K562 (cell line): Measurements from ENCODE around the gene CCNY. TPM values are rescaled to one million over a fixed set of nuclear protein-coding genes. Genes with fewer than 3 reads are reported as not detected.

Experiments
- ATAC-seq: fragments of 200-7000 bp; cut with Tn5 transposase; 3 replicates; pipeline ENCODE4 v1.9.1; 2020; ENCODE audit warnings: moderate library complexity
- BruUV-seq: library from RNA; stranded (reverse); fragments of 400-500 nt; replicated peaks from 2 replicates; lab custom pipeline; 2021; lab: Mats Ljungman, UMichigan
- CTCF ChIA-PET: fragments of 300-600 bp; formaldehyde crosslinking; extraction: SDS; loops from one replicate; lab custom pipeline; 2021; ENCODE audit warnings: low intra/inter-chr PET ratio; lab: Yijun Ruan, JAX
- POLR2A ChIA-PET: fragments of 300-600, 350-650 bp; sonication (Branson Sonifier 250); formaldehyde crosslinking; extraction: SDS; loops from one replicate; lab custom pipeline; 2021; ENCODE audit warnings: antibody characterized with exemption, inconsistent platforms; lab: Yijun Ruan, JAX
- DNase-seq, 4 experiments: peaks; one replicate each; pipeline versions ENCODE4 v3.0.0 to v3.0.0-alpha.2; 2011 to 2018; ENCODE audit warnings: low spot score in 3 of 4, mixed read lengths in 3 of 4; ENCODE audit errors: extremely low read depth in 1 of 4
- FAIRE-seq: peaks from 2 replicates; lab custom pipeline; 2011; peaks lifted over from hg19 to GRCh38; lab: Jason Lieb, UNC
- H2AFZ ChIP-seq: 2 replicates; pipeline ENCODE4 v1.6.0; 2011; ENCODE audit warnings: low read depth, low read length, control low read depth, inconsistent platforms
- H3K27ac ChIP-seq: fragments of 200-600 bp; 3 replicates; pipeline ENCODE4 v1.8.0; 2011; ENCODE audit warnings: low read depth, mild to moderate bottlenecking, control low read depth, inconsistent platforms, low read length, moderate library complexity, mixed read lengths; ENCODE audit errors: extremely low read depth
- H3K27me3 ChIP-seq, 2 experiments: fragments of 300-600 bp in 1 of 2; 2 replicates in 1 of 2; 3 replicates in 1 of 2; pipeline versions ENCODE4 v1.6.0 to v1.8.0; 2011; ENCODE audit warnings: inconsistent platforms in 2 of 2, low read length in 2 of 2, mild to moderate bottlenecking in 1 of 2, mixed read lengths in 1 of 2, moderate library complexity in 1 of 2; ENCODE audit not compliant: control insufficient read depth in 2 of 2, insufficient read depth in 2 of 2
- H3K36me3 ChIP-seq: fragments of 300-600 bp; 3 replicates; pipeline ENCODE4 v1.8.0; 2011; ENCODE audit warnings: mild to moderate bottlenecking, low read length, inconsistent platforms; ENCODE audit not compliant: control insufficient read depth, insufficient read depth
- H3K4me1 ChIP-seq, 2 experiments: fragments of 200-600 bp in 1 of 2; replicated peaks in 1 of 2; 2 replicates in 1 of 2; 3 replicates in 1 of 2; pipeline versions ENCODE4 v1.5.1 to v1.8.0; 2011; ENCODE audit warnings: inconsistent platforms in 2 of 2, low read length in 2 of 2, mild to moderate bottlenecking in 1 of 2, mixed read lengths in 1 of 2, moderate library complexity in 1 of 2; ENCODE audit not compliant: control insufficient read depth in 2 of 2, insufficient read depth in 2 of 2
- H3K4me2 ChIP-seq: 2 replicates; pipeline ENCODE4 v1.6.1; 2011; ENCODE audit warnings: low read length, control low read depth, inconsistent platforms, mixed read lengths; ENCODE audit not compliant: insufficient read depth
- H3K4me3 ChIP-seq: fragments of 200-600 bp; sonication (generic), shearing (Covaris generic); 2 replicates; pipeline ENCODE4 v1.5.1; 2016; ENCODE audit warnings: control low read depth, inconsistent platforms
- H3K79me2 ChIP-seq: fragments of 200-600 bp; 3 replicates; pipeline ENCODE4 v1.8.0; 2011; ENCODE audit warnings: low read length, inconsistent platforms; ENCODE audit not compliant: control insufficient read depth, insufficient read depth
- H3K9ac ChIP-seq, 2 experiments: 2 replicates each; pipeline versions ENCODE4 v1.6.0 to v1.6.1; 2011; ENCODE audit warnings: low read depth in 2 of 2, low read length in 2 of 2, control low read depth in 1 of 2, inconsistent platforms in 1 of 2, mild to moderate bottlenecking in 1 of 2, mixed read lengths in 1 of 2; ENCODE audit not compliant: insufficient read depth in 1 of 2
- H3K9me1 ChIP-seq: one replicate; pipeline ENCODE4 v1.6.0; 2011; ENCODE audit warnings: inconsistent platforms, mild to moderate bottlenecking, low read length, moderate library complexity; ENCODE audit not compliant: control insufficient read depth, insufficient read depth
- H3K9me3 ChIP-seq: replicated peaks from 2 replicates; pipeline ENCODE4 v1.5.1; 2011; ENCODE audit warnings: low read depth, low read length, inconsistent platforms; ENCODE audit not compliant: control insufficient read depth, insufficient read depth
- H4K20me1 ChIP-seq: replicated peaks from 2 replicates; pipeline ENCODE4 v1.6.1; 2011; ENCODE audit warnings: low read length, inconsistent platforms, mixed read lengths; ENCODE audit not compliant: control insufficient read depth, insufficient read depth
- CBX2 ChIP-seq: fragments of 200-600 bp; sonication (generic); IDR thresholded peaks from one replicate; pipeline ENCODE4 v1.6.1; 2012; ENCODE audit warnings: mild to moderate bottlenecking, low read length, inconsistent platforms; ENCODE audit not compliant: insufficient read depth, poor library complexity, severe bottlenecking
- CBX5 ChIP-seq: IDR thresholded peaks from 2 replicates; pipeline ENCODE4 v1.6.1; 2014; ENCODE audit warnings: low read depth, borderline replicate concordance
- HDAC3 ChIP-seq: fragments of 450-650 bp; IDR thresholded peaks from 2 replicates; pipeline ENCODE4 v1.6.1; 2018; ENCODE audit warnings: borderline replicate concordance, mild to moderate bottlenecking, moderate library complexity; ENCODE audit not compliant: partially characterized antibody
- MEF2A ChIP-seq: IDR thresholded peaks from 2 replicates; pipeline ENCODE4 v1.6.1; 2011; ENCODE audit warnings: low read depth, mild to moderate bottlenecking, low read length, moderate library complexity; ENCODE audit not compliant: control insufficient read depth
- PRPF4 ChIP-seq: fragments of 200-400 bp; formaldehyde crosslinking; IDR thresholded peaks from one replicate; pipeline ENCODE4 v1.6.1; 2017; ENCODE audit warnings: low read length, low read depth, mild to moderate bottlenecking; ENCODE audit not compliant: insufficient read depth, poor library complexity, severe bottlenecking
- RHOXF2B ChIP-seq: fragments of 250-450 bp; sonication (Bioruptor Pico); conservative IDR thresholded peaks from 2 replicates; pipeline ENCODE4 v1.5.1; 2021
- SIN3A ChIP-seq, 2 experiments: fragments of 150-350 bp in 1 of 2; IDR thresholded peaks; 2 replicates each; pipeline ENCODE4 v1.6.1; 2011 to 2016; ENCODE audit warnings: borderline replicate concordance in 2 of 2, low read depth in 2 of 2, low read length in 2 of 2, mild to moderate bottlenecking in 2 of 2, moderate library complexity in 2 of 2; ENCODE audit not compliant: control insufficient read depth in 1 of 2
- XRCC4 ChIP-seq: IDR thresholded peaks from one replicate; pipeline ENCODE4 v1.6.1; 2011; ENCODE audit not compliant: insufficient read depth, insufficient read length; ENCODE audit errors: extremely low read depth
- ZNF436 ChIP-seq: fragments of 250-450, 450-650 bp; sonication (Bioruptor Pico); formaldehyde crosslinking; IDR thresholded peaks from 2 replicates; pipeline ENCODE4 v1.7.0; 2020; ENCODE audit warnings: mild to moderate bottlenecking
- ZNF75A ChIP-seq: fragments of 450-650 bp; formaldehyde crosslinking; IDR thresholded peaks from 2 replicates; pipeline ENCODE4 v1.4.0; 2020; ENCODE audit warnings: mild to moderate bottlenecking
- WGBS: fragments of 100-300 bp; shearing (Covaris generic); methylation state at CpG from one replicate; pipeline ENCODE4 v1.1.6; 2016; ENCODE audit warnings: low coverage, mixed read lengths; ENCODE audit not compliant: insufficient coverage; ENCODE audit errors: missing lambda C conversion rate; 5-methylcytosine and 5-hydroxymethylcytosine counted together
- in situ Hi-C: fragments of 300-500 bp; cut with MboI; formaldehyde crosslinking; loops from 4 replicates; pipeline ENCODE4 v1.15.0; 2018; ENCODE audit warnings: inconsistent platforms, mixed read lengths
- intact Hi-C: fragments of 100-400 bp; cut with micrococcal nuclease; formaldehyde crosslinking; loops from 2 replicates; pipeline ENCODE4 v1.14.2; 2022
- polyA plus RNA-seq, 8 experiments: library from polyadenylated mRNA; depleted of rRNA in 4 of 8; stranded (reverse) in 5 of 8; unstranded in 3 of 8; fragments of >200 nt; fragmentation: Nextera tagmentation in 2 of 8; fragmentation: Illumina TruSeq in 1 of 8; extraction: Ambion mirVana in 2 of 8; extraction: Trizol in 1 of 8; gene quantifications; 2 replicates each; pipeline versions ENCODE4 v1.2.1 to v1.2.3, GENCODE V29; 2011 to 2014; ENCODE audit warnings: inconsistent platforms in 1 of 8, missing spikeins in 1 of 8
- total RNA-seq, 7 experiments: library from RNA; depleted of rRNA in 6 of 7; stranded (reverse); fragments of >200 nt in 6 of 7; fragmentation: Illumina TruSeq in 2 of 7; extraction: Trizol in 2 of 7; gene quantifications; 2 replicates each; pipeline versions ENCODE4 v1.2.1 to v1.2.3, GENCODE V29; 2011 to 2021; ENCODE audit warnings: low replicate concordance in 1 of 7
- TF ChIP-seq, protein P1 (sequence below): fragments of 450-650 bp; IDR thresholded peaks from 2 replicates; pipeline ENCODE4 v1.6.1; 2016; ENCODE audit warnings: low read depth, mild to moderate bottlenecking, moderate library complexity

Gene CCNY
- total and polyA plus RNA-seq, 9 of the 15 experiments (the other 6 are each of a cell fraction or from before 2014, with no cell fraction given): 8.4 to 109 (median 38.6) TPM

DNA sequence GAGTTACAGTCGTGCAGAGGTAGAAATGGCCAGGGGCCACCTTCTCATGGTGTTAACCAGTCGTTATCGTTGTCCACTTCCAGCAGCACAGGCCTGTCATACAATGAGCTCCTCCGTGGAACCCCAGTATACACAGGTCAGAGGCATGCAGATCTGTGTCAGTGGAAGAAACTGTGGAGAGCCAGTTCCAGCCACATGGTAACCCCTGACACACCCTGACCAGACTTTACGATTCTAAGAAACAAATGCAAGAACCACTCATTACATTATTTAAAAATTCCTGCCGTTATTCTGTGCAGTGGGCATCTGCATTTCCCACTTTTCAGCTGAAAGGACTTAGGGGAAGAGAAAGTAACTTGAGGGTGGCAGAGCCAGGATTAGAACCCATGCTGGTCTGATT, 245.3 kb downstream of the CCNY start:
- FAIRE-seq: no peak
- WGBS: 4% methylated on average over 6 of the region's 6 CpGs

DNA sequence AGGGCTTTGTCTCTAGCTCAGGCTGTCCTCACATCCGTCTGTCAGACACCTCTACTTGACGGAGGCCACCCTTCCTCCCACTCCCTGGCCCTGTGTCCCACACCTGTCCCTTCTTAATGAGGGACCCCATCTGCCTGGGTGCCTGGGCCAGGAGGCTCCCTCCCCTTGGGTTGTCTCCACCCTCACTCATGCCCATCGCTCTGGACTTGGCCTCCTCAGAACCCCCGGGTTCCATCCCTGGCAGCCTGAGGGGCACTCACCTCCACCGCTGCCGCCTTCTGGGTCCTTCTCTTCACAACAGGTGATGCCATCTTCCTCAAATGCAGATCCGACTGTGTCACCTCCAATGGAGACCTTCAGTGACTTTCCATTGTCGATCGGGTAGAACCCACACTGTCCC, 248.6 kb downstream of the CCNY start:
- DNase-seq (no peak), ATAC-seq (no peak), FAIRE-seq (no peak)
- TF ChIP-seq ZNF436 (CRISPR knock-in tag) (no peak), MEF2A (no peak), CBX5 (no peak), XRCC4 (no peak), HDAC3 (no peak), RHOXF2B (CRISPR knock-in tag) (no peak), ZNF75A (no peak)
- TF ChIP-seq, protein P1, sequence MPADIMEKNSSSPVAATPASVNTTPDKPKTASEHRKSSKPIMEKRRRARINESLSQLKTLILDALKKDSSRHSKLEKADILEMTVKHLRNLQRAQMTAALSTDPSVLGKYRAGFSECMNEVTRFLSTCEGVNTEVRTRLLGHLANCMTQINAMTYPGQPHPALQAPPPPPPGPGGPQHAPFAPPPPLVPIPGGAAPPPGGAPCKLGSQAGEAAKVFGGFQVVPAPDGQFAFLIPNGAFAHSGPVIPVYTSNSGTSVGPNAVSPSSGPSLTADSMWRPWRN: no peak
- H4K20me1 ChIP-seq: 0 out of 2 replicates have a peak, but pooled peaks cover 5% of the 10 kb centered on the region
- in situ Hi-C loops (no loop called here), intact Hi-C loops (no loop called here)
- 8% methylated on average over 9 of the region's 9 CpGs for WGBS
- no peaks in the 10 kb centered on the region for H3K9me3 ChIP-seq
- peaks cover 32 to 42% of the 10 kb centered on the region in 2 experiments for H3K27me3 ChIP-seq
- H3K27ac ChIP-seq: no peak overlapping the region
- no peaks in the 10 kb centered on the region for H3K79me2 ChIP-seq
- ChIA-PET CTCF (no interaction called here), POLR2A (interaction anchor here (0.9 kb wide), 1 partner anchor 9 kb away, joined by 4 read pairs; no protein-coding TSS in a partner anchor)
- H3K9me1 ChIP-seq: no peaks in the 10 kb centered on the region
- no peaks in the 10 kb centered on the region for H3K4me1 ChIP-seq
- H3K4me3 ChIP-seq: no peak overlapping the region
- no TSS peak for BruUV-seq
- no peak overlapping the region for H3K9ac ChIP-seq
- H3K36me3 ChIP-seq: no peaks in the 10 kb centered on the region
- no peak overlapping the region for H3K4me2 ChIP-seq
- no peak overlapping the region for H2AFZ ChIP-seq

More for the DNA sequence above, 245.3 kb downstream of the CCNY start:
- ATAC-seq: no peak
- H3K4me2 ChIP-seq: no peak overlapping the region
- no peak for TF ChIP-seq SIN3A (IDR thresholded peaks at IDR 0.05; ENCODE audit: borderline replicate concordance in 2 of 2, control insufficient read depth in 1 of 2, low read depth in 2 of 2, low read length in 2 of 2)
- no peak for TF ChIP-seq PRPF4
- TF ChIP-seq CBX2: no peak
- TF ChIP-seq, all 486 proteins: peak for 0
- H3K4me3 ChIP-seq: no peak overlapping the region
- POLR2A ChIA-PET: no interaction called here
- no peak for DNase-seq
- no peak overlapping the region for H3K9ac ChIP-seq
- H3K36me3 ChIP-seq: no peaks in the 10 kb centered on the region
- no peaks in the 10 kb centered on the region for H3K4me1 ChIP-seq
- peaks cover 37 to 45% of the 10 kb centered on the region in 2 experiments for H3K27me3 ChIP-seq
- H3K9me3 ChIP-seq: no peaks in the 10 kb centered on the region
- H3K9me1 ChIP-seq: no peaks in the 10 kb centered on the region
- H2AFZ ChIP-seq: no peak overlapping the region
- no peak overlapping the region for H3K27ac ChIP-seq
- no peaks in the 10 kb centered on the region for H3K79me2 ChIP-seq
- BruUV-seq: no TSS peak
- H4K20me1 ChIP-seq: 0 out of 2 replicates have a peak, but pooled peaks cover 5% of the 10 kb centered on the region
- in situ Hi-C loops: no loop called here
- CTCF ChIA-PET: no interaction called here
- intact Hi-C loops: no loop called here
